A673 (cell line): ENCODE data around the gene ATP5PD. TPM values are rescaled to one million over a fixed set of nuclear protein-coding genes. Genes with fewer than 3 reads are reported as not detected.

Experiments used
- BruUV-seq: library from RNA; stranded (reverse); fragments of 400-500 nt; replicated peaks from 2 replicates; lab custom pipeline; 2021; lab: Mats Ljungman, UMichigan
- CTCF ChIA-PET: fragments of 300-600 bp; sonication (Branson Sonifier 250); formaldehyde crosslinking; loops from one replicate; lab custom pipeline; 2022; ENCODE audit warnings: antibody characterized with exemption; lab: Charles Lee
- POLR2A ChIA-PET: fragments of 300-600 bp; sonication (Branson Sonifier 250); formaldehyde crosslinking; loops from one replicate; lab custom pipeline; 2022; ENCODE audit warnings: antibody characterized with exemption; ENCODE audit not compliant: low non-redundant PET; lab: Charles Lee
- DNase-seq: peaks from one replicate; pipeline ENCODE4 v3.0.0-alpha.2; 2015; ENCODE audit warnings: low spot score
- H3K27ac ChIP-seq: fragments of 200-600 bp; sonication (generic); 2 replicates; pipeline ENCODE4 v1.5.1; 2016; ENCODE audit warnings: mixed run types, low read depth, mild to moderate bottlenecking, mixed read lengths, antibody characterized with exemption, low read length; ENCODE audit not compliant: poor library complexity, severe bottlenecking
- H3K27me3 ChIP-seq: fragments of 200-600 bp; sonication (generic); replicated peaks from 2 replicates; pipeline ENCODE4 v1.6.1; 2017; ENCODE audit warnings: mixed run types, low read depth, mild to moderate bottlenecking, mixed read lengths, antibody characterized with exemption, low read length; ENCODE audit not compliant: insufficient read depth, poor library complexity
- H3K36me3 ChIP-seq: fragments of 200-600 bp; sonication (generic); 2 replicates; pipeline ENCODE4 v1.6.1; 2016; ENCODE audit warnings: mixed run types, mild to moderate bottlenecking, mixed read lengths, antibody characterized with exemption, low read length; ENCODE audit not compliant: insufficient read depth, poor library complexity, severe bottlenecking
- H3K4me1 ChIP-seq: fragments of 200-600 bp; sonication (generic); 2 replicates; pipeline ENCODE4 v1.6.1; 2017; ENCODE audit warnings: mixed run types, mild to moderate bottlenecking, mixed read lengths, antibody characterized with exemption, low read length; ENCODE audit not compliant: insufficient read depth, poor library complexity, severe bottlenecking
- H3K4me3 ChIP-seq: fragments of 200-600 bp; sonication (generic); 2 replicates; pipeline ENCODE4 v1.5.1; 2016; ENCODE audit warnings: low read depth, mixed run types, mild to moderate bottlenecking, mixed read lengths, low read length; ENCODE audit not compliant: poor library complexity, severe bottlenecking
- H3K9me3 ChIP-seq: fragments of 200-600 bp; sonication (generic); 2 replicates; pipeline ENCODE4 v1.6.1; 2016; ENCODE audit warnings: mixed run types, low read depth, mild to moderate bottlenecking, mixed read lengths, antibody characterized with exemption, low read length; ENCODE audit not compliant: poor library complexity, severe bottlenecking
- EZH2 ChIP-seq: fragments of 200-600 bp; sonication (generic); IDR thresholded peaks from 2 replicates; pipeline ENCODE4 v1.6.1; 2017; ENCODE audit warnings: borderline replicate concordance, low read depth, mild to moderate bottlenecking, mixed read lengths, antibody characterized with exemption, low read length; ENCODE audit not compliant: poor library complexity, severe bottlenecking
- intact Hi-C: fragments of 100-400 bp; cut with micrococcal nuclease; formaldehyde crosslinking; loops from one replicate; pipeline ENCODE4 v1.10.0; 2022; ENCODE audit not compliant: unreplicated experiment
- total RNA-seq: library from RNA; stranded (reverse); gene quantifications from 2 replicates; pipeline ENCODE4 v1.2.3, GENCODE V29; 2021
- TF ChIP-seq, protein P1 (sequence below): fragments of 300-800, 200-600 bp; sonication (generic); conservative IDR thresholded peaks from 2 replicates; pipeline ENCODE4 v1.5.1; 2017; ENCODE audit warnings: low read depth, mild to moderate bottlenecking, antibody characterized with exemption, low read length, moderate library complexity, mixed read lengths

ATP5PD gene
- total RNA-seq, 1 experiment from 2014 or later, result 291 TPM

DNA sequence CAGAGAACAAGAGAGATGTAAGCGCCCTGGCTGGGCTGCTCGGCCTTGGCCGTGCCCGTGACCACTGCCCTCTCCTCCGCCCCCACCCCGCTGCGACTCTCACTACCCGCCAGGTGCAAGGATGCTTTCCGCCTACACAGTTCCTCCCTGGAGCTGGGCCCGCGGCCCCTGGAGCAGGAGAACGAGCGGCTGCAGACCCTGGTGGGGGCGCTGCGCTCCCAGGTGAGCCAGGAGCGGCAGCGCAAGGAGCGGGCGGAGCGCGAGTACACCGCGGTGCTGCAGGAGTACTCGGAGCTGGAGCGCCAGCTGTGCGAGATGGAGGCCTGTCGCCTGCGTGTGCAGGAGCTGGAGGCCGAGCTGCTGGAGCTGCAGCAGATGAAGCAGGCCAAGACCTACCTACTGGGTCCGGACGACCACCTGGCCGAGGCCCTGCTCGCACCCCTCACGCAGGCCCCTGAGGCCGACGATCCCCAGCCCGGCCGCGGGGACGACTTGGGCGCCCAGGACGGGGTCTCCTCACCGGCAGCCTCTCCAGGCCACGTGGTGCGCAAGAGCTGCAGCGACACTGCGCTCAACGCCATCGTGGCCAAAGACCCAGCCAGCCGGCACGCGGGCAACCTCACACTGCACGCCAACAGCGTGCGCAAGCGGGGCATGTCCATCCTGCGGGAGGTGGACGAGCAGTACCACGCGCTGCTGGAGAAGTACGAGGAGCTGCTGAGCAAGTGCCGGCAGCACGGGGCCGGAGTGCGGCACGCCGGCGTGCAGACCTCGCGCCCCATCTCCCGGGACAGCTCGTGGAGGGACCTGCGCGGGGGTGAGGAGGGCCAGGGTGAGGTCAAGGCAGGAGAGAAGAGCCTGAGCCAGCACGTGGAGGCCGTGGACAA lies 43.5 kb downstream of the ATP5PD start:
- Histone ChIP-seq H3K36me3 (no peaks in the 10 kb centered on the region), H3K4me3 (no peak overlapping the region), H3K9me3 (no peaks in the 10 kb centered on the region), H3K4me1 (no peaks in the 10 kb centered on the region), H3K27me3 (no peaks in the 10 kb centered on the region), H3K27ac (no peak overlapping the region)
- BruUV-seq, result no TSS peak
- ChIA-PET POLR2A (no interaction called here), CTCF (no interaction called here)
- DNase-seq, result no peak
- TF ChIP-seq, protein P1, sequence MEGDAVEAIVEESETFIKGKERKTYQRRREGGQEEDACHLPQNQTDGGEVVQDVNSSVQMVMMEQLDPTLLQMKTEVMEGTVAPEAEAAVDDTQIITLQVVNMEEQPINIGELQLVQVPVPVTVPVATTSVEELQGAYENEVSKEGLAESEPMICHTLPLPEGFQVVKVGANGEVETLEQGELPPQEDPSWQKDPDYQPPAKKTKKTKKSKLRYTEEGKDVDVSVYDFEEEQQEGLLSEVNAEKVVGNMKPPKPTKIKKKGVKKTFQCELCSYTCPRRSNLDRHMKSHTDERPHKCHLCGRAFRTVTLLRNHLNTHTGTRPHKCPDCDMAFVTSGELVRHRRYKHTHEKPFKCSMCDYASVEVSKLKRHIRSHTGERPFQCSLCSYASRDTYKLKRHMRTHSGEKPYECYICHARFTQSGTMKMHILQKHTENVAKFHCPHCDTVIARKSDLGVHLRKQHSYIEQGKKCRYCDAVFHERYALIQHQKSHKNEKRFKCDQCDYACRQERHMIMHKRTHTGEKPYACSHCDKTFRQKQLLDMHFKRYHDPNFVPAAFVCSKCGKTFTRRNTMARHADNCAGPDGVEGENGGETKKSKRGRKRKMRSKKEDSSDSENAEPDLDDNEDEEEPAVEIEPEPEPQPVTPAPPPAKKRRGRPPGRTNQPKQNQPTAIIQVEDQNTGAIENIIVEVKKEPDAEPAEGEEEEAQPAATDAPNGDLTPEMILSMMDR, result no peak
- no peak for TF ChIP-seq EZH2
- intact Hi-C loops, result no loop called here

DNA sequence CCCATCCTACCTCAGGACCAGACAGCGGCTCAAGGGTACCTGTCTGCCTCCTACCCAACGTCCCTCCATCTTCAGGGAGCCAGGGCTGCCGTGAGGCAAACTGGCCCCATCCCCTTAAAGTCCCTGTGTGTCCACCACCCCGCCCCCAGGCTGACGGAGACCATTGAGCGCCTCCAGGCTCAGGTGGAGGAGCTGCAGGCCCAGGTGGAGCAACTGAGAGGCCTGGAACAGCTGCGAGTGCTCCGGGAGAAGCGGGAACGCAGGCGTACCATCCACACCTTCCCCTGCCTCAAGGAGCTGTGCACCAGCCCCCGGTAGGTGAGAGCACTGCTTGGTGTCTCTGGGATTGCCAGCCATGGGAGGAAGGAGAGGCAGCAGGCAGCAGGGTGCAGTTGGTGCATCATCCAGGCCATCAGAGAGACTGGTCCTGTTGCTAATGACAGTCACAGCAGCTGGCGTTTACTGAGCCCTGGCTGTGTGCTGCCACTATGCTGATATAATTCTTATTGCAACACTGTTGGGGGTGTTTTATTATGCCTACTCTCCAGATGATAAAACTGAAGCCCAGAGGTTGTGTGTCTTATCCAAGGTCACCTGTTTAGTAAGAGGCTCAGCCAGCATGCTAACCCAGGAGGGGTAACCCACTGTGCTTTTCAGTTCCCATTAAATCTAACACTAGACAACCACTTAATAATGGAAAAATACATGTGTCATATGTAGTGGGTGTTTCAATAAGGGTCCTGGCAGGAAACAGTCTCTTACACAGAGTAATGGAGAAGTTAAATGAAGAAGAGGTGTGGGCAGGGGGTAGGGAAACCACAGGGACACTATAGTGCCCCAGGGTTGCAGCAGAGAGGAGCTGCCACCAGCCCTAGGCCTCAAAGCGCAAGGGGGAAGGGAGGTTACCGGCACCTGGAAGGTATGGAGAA lies 44.6 kb downstream of the ATP5PD start:
- no peaks in the 10 kb centered on the region for H3K4me1 ChIP-seq
- ChIA-PET CTCF (no interaction called here), POLR2A (no interaction called here)
- H3K9me3 ChIP-seq, result no peaks in the 10 kb centered on the region
- intact Hi-C loops, result no loop called here
- DNase-seq, result no peak
- no peaks in the 10 kb centered on the region for H3K27me3 ChIP-seq
- H3K4me3 ChIP-seq, result no peak overlapping the region
- BruUV-seq, result no TSS peak
- TF ChIP-seq, protein P1, result no peak
- TF ChIP-seq EZH2, result no peak
- H3K27ac ChIP-seq, result no peak overlapping the region
- H3K36me3 ChIP-seq, result no peaks in the 10 kb centered on the region

DNA sequence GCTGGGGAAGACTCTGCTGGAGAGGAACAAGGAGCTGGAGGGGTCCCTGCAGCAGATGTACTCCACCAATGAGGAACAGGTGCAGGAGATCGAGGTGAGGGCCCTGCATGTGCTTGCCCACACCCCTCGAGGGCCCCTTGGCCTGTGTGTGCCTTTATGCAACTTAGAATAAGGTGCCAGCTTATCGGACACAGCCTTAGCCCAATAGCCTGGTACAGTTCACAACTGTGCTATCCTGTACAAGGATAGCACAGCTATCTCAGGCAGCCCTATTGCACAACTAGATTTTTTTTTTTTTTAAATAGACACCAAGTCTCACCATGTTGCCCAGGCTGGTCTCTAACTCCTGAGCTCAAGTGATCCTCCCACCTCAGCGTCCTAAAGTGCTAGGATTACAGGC lies 47.2 kb downstream of the ATP5PD start:
- ChIA-PET CTCF (interaction anchor here (0.6 kb wide), 1 partner anchor 130 kb away, joined by 3 read pairs; no protein-coding TSS in a partner anchor), POLR2A (interaction anchor here (0.6 kb wide), 1 partner anchor 126 kb away, joined by 5 read pairs; no protein-coding TSS in a partner anchor)
- Histone ChIP-seq H3K27ac (no peak overlapping the region), H3K36me3 (no peaks in the 10 kb centered on the region), H3K4me1 (no peaks in the 10 kb centered on the region), H3K27me3 (no peaks in the 10 kb centered on the region), H3K4me3 (no peak overlapping the region), H3K9me3 (no peaks in the 10 kb centered on the region)
- no peak for TF ChIP-seq EZH2
- TF ChIP-seq, protein P1, result no peak
- no TSS peak for BruUV-seq
- intact Hi-C loops, result no loop called here
- DNase-seq, result no peak
